ENCODE data around the gene HTT.
"Not testable (repeated sequence)": the region's sequence is repeated elsewhere in the genome, so short reads cannot be mapped to it uniquely, and the experiment has no call there.

HTT gene

GRCh38 chr4:3121596-3121995 lies 47.1 kb downstream of the HTT start:
- no peak for DNase-seq (ENCODE audit: low read depth)

- no peak for DNase-seq (ENCODE audit: low read depth)
Observed at GRCh38 chr4:3122081-3122563, 47.6 kb downstream of the HTT start.

GRCh38 chr4:3123181-3123671 lies 48.7 kb downstream of the HTT start:
- no peak for DNase-seq (ENCODE audit: low read depth)

GRCh38 chr4:3124070-3124767 lies 49.7 kb downstream of the HTT start:
- DNase-seq (ENCODE audit: low read depth), result no peak

GRCh38 chr4:3127112-3127511 lies 52.6 kb downstream of the HTT start:
- DNase-seq (ENCODE audit: low read depth), result no peak

GRCh38 chr4:3128058-3128457 lies 53.6 kb downstream of the HTT start:
- no peak for DNase-seq (ENCODE audit: low read depth)

- no peak for DNase-seq (ENCODE audit: low read depth)
Observed at GRCh38 chr4:3128976-3129375, 54.5 kb downstream of the HTT start.

GRCh38 chr4:3130201-3130600 lies 55.7 kb downstream of the HTT start:
- no peak for DNase-seq (ENCODE audit: low read depth)

- DNase-seq (ENCODE audit: low read depth), result no peak
Observed at GRCh38 chr4:3130826-3131225, 56.3 kb downstream of the HTT start.

GRCh38 chr4:3134201-3134600 lies 59.7 kb downstream of the HTT start:
- DNase-seq (ENCODE audit: low read depth), result no peak

GRCh38 chr4:3135155-3136011 lies 60.9 kb downstream of the HTT start:
- no peak for DNase-seq (ENCODE audit: low read depth)

- no peak for DNase-seq (ENCODE audit: low read depth)
Observed at GRCh38 chr4:3136454-3136853, 62.0 kb downstream of the HTT start.

GRCh38 chr4:3137908-3138307 lies 63.4 kb downstream of the HTT start:
- no peak for DNase-seq (ENCODE audit: low read depth)

GRCh38 chr4:3145234-3145924 lies 70.9 kb downstream of the HTT start:
- no peak for DNase-seq (ENCODE audit: low read depth)

- DNase-seq (ENCODE audit: low read depth), result no peak
Observed at GRCh38 chr4:3148926-3149325, 74.4 kb downstream of the HTT start.

GRCh38 chr4:3151238-3151637 lies 76.8 kb downstream of the HTT start:
- not testable (repeated sequence) for DNase-seq (ENCODE audit: low read depth)

- no peak for DNase-seq (ENCODE audit: low read depth)
Observed at GRCh38 chr4:3157366-3157765, 82.9 kb downstream of the HTT start.

GRCh38 chr4:3158841-3159240 lies 84.4 kb downstream of the HTT start:
- DNase-seq (ENCODE audit: low read depth), result no peak

GRCh38 chr4:3160438-3160837 lies 86.0 kb downstream of the HTT start:
- no peak for DNase-seq (ENCODE audit: low read depth)

GRCh38 chr4:3161044-3161443 lies 86.6 kb downstream of the HTT start:
- DNase-seq (ENCODE audit: low read depth), result not testable (repeated sequence)

- not testable (repeated sequence) for DNase-seq (ENCODE audit: low read depth)
Observed at GRCh38 chr4:3166434-3166833, 92.0 kb downstream of the HTT start.

- DNase-seq (ENCODE audit: low read depth), result no peak
Observed at GRCh38 chr4:3168029-3168428, 93.5 kb downstream of the HTT start.

Data from stimulated activated CD8-positive, alpha-beta memory T cell treated with anti-CD3 and anti-CD28 coated beads, Interleukin-15, amount 100 ng/mL, for 24 hours (primary cell).